Lung (tissue), 16 donors: ENCODE results near the gene BARD1. TPM values are rescaled to one million over a fixed set of nuclear protein-coding genes. Genes with fewer than 3 reads are reported as not detected.

ENCODE experiments used
- ATAC-seq: fragments of 200-7000 bp; cut with Tn5 transposase; one replicate; pipeline ENCODE4 v1.9.1; 2020; ENCODE audit warnings: moderate number of reproducible peaks; ENCODE audit not compliant: insufficient read depth, low FRiP score
- DNase-seq, 3 donors: peaks; one replicate each; pipeline ENCODE4 v3.0.0-alpha.2; 2013 to 2017
- H3K27ac ChIP-seq, 2 donors: one replicate each; pipeline ENCODE4 v1.5.1; 2013; ENCODE audit warnings: mild to moderate bottlenecking in 2 of 2, moderate library complexity in 2 of 2, control low read depth in 1 of 2, inconsistent platforms in 1 of 2, low read depth in 1 of 2, low read length in 1 of 2
- H3K27me3 ChIP-seq, 3 donors: one replicate each; pipeline ENCODE4 v1.5.1; 2013; ENCODE audit warnings: low read length in 2 of 3; ENCODE audit not compliant: control insufficient read depth in 3 of 3, insufficient read depth in 3 of 3
- H3K36me3 ChIP-seq, 4 donors: one replicate each; pipeline ENCODE4 v1.5.1; 2013; ENCODE audit warnings: low read length in 4 of 4, mild to moderate bottlenecking in 1 of 4, moderate library complexity in 1 of 4; ENCODE audit not compliant: control insufficient read depth in 4 of 4, insufficient read depth in 4 of 4
- H3K4me1 ChIP-seq, 5 donors: one replicate each; pipeline ENCODE4 v1.5.1; 2013; ENCODE audit warnings: low read length in 5 of 5, mild to moderate bottlenecking in 2 of 5, moderate library complexity in 1 of 5; ENCODE audit not compliant: control insufficient read depth in 5 of 5, insufficient read depth in 5 of 5
- H3K4me3 ChIP-seq: one replicate; pipeline ENCODE4 v1.5.1; 2013; ENCODE audit warnings: mild to moderate bottlenecking, control low read depth, moderate library complexity
- H3K9ac ChIP-seq, 2 donors: one replicate each; pipeline ENCODE4 v1.5.1; 2013; ENCODE audit warnings: low read length in 2 of 2, control low read depth in 1 of 2; ENCODE audit not compliant: insufficient read depth in 1 of 2
- H3K9me3 ChIP-seq, 4 donors: one replicate each; pipeline ENCODE4 v1.5.1; 2013; ENCODE audit warnings: low read length in 3 of 4, mild to moderate bottlenecking in 1 of 4, moderate library complexity in 1 of 4; ENCODE audit not compliant: control insufficient read depth in 4 of 4, insufficient read depth in 3 of 4
- WGBS, 2 donors: extraction: QIAGEN DNeasy Blood & Tissue Kit; methylation state at CpG; one replicate each; pipeline ENCODE4 v1.1.7; 2013; 5-methylcytosine and 5-hydroxymethylcytosine counted together
- long read RNA-seq, 5 donors: transcript quantifications; one replicate each; lab custom pipeline, GENCODE V29; 2026
- polyA plus RNA-seq, 2 donors: library from polyadenylated mRNA; stranded (reverse); fragments of 200-250 nt; gene quantifications; one replicate each; pipeline ENCODE4 v1.2.1, GENCODE V29; 2013
- total RNA-seq, 2 donors: library from RNA; depleted of rRNA in 1 of 2; stranded (reverse); fragments of >200 nt in 1 of 2; gene quantifications; one replicate each; pipeline ENCODE4 v1.2.1, GENCODE V29; 2014 to 2021
- TF ChIP-seq, protein P1 (sequence below): IDR thresholded peaks from 2 replicates; pipeline ENCODE4 v1.5.1; 2012; ENCODE audit warnings: mild to moderate bottlenecking; ENCODE audit errors: control extremely low read depth, extremely low read depth
- donor health status: control.
- donor health status: control.
- donor health status: Bipolar disorder and iron deficiency.
- donor health status: healthy.
- donor health status: DM: yes; HTN: yes; CAD: no.

The BARD1 gene
- total RNA-seq = 10 to 100 TPM; 14.2 to 33.7 TPM
- polyA plus RNA-seq = 1 to 10 TPM; 1.9 to 2.2 TPM
- long read RNA-seq, donor 1, full-length matches to known transcripts = 3 of 3 reads
- long read RNA-seq, donor 1, partial matches to known transcripts = 0 of 3 reads
- long read RNA-seq, donor 1, other reads (novel, unspliced or antisense) = 0 of 3 reads
- long read RNA-seq, donor 2, full-length matches to known transcripts = 1 of 1 reads
- long read RNA-seq, donor 2, partial matches to known transcripts = 0 of 1 reads
- long read RNA-seq, donor 2, other reads (novel, unspliced or antisense) = 0 of 1 reads
- long read RNA-seq, donor 3, partial matches to known transcripts = 0 of 1 reads
- long read RNA-seq, donor 3, other reads (novel, unspliced or antisense) = 0 of 1 reads
- long read RNA-seq, donor 4 = 0 reads
- long read RNA-seq, donor 5, full-length matches to known transcripts = 1 of 7 reads
- long read RNA-seq, donor 5, partial matches to known transcripts = 6 of 7 reads
- long read RNA-seq, donor 5, other reads (novel, unspliced or antisense) = 0 of 7 reads

GRCh38 chr2:214808981-214809750, at the start of gene BARD1:
Gene BARD1, minus strand, starts transcription at chr2:214809683. Its CDS starts 114 bp downstream, at chr2:214809569.
- Histone ChIP-seq H3K4me1 (peaks cover 2 to 14% (median 6%) of the 10 kb centered on the region in 5 donors), H3K4me3 (peak within 1 kb of the TSS; percentile 72), H3K9ac (peak within 1 kb of the TSS; percentile 72 to 100), H3K27me3 (no peaks in the 10 kb centered on the region), H3K27ac (peak within 1 kb of the TSS; percentile 66 to 92), H3K9me3 (no peaks in the 10 kb centered on the region), H3K36me3 (peaks cover 0 to 3% (median 0%) of the 10 kb centered on the region in 4 donors)
- DNase-seq (peak in 2 of 3 donors; percentile 65 to 69), ATAC-seq (no peak)
- TF ChIP-seq, protein P1, sequence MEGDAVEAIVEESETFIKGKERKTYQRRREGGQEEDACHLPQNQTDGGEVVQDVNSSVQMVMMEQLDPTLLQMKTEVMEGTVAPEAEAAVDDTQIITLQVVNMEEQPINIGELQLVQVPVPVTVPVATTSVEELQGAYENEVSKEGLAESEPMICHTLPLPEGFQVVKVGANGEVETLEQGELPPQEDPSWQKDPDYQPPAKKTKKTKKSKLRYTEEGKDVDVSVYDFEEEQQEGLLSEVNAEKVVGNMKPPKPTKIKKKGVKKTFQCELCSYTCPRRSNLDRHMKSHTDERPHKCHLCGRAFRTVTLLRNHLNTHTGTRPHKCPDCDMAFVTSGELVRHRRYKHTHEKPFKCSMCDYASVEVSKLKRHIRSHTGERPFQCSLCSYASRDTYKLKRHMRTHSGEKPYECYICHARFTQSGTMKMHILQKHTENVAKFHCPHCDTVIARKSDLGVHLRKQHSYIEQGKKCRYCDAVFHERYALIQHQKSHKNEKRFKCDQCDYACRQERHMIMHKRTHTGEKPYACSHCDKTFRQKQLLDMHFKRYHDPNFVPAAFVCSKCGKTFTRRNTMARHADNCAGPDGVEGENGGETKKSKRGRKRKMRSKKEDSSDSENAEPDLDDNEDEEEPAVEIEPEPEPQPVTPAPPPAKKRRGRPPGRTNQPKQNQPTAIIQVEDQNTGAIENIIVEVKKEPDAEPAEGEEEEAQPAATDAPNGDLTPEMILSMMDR = no peak
- WGBS, 2 donors = 0% methylated on average over 76 of the region's 76 CpGs

DNA sequence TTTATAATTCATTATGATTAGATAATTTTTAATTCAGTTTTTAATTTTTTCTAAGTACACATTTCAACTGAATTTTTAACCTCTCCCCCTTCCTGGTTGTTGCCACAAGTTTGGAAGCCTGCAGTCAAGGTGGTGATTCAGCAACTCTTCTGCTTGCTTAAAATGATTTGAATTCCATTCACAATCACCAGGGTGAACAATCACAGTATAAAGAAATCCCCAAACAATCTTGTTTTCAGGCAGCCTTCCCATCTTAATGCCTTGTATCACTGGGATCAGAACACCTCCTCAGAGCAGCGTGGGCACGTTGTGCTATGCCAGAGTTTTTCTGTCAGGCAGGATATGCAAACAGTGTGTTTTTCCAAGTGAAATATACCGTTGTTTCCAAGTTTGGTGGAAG, 46.7 kb upstream of the BARD1 start:
- TF ChIP-seq, protein P1 = no peak
- H3K27ac ChIP-seq = no peak overlapping the region
- no peaks in the 10 kb centered on the region for H3K4me1 ChIP-seq
- no peaks in the 10 kb centered on the region for H3K36me3 ChIP-seq
- 69 to 81% methylated on average over 3 of the region's 3 CpGs for WGBS, 2 donors
- ATAC-seq (no peak), DNase-seq (no peak)
- H3K4me3 ChIP-seq = no peak overlapping the region
- no peaks in the 10 kb centered on the region for H3K27me3 ChIP-seq
- H3K9ac ChIP-seq = no peak overlapping the region
- H3K9me3 ChIP-seq = no peaks in the 10 kb centered on the region

- no peak for ATAC-seq
- Histone ChIP-seq H3K9me3 (no peaks in the 10 kb centered on the region), H3K9ac (no peak overlapping the region), H3K36me3 (no peaks in the 10 kb centered on the region), H3K4me1 (no peaks in the 10 kb centered on the region), H3K4me3 (no peak overlapping the region), H3K27me3 (no peaks in the 10 kb centered on the region), H3K27ac (no peak overlapping the region)
- TF ChIP-seq, protein P1 = no peak
- WGBS, 2 donors = 66 to 89% methylated on average over 2 of the region's 2 CpGs
- no peak for DNase-seq
Measured at GRCh38 chr2:214853906-214854305, 44.4 kb upstream of the BARD1 start.
